A549 (cell line): ENCODE data around the gene FCHO2.

ENCODE experiments used
- CEBPB ChIP-seq, 2 experiments: fragments of >200 bp in 1 of 2; sonication (Bioruptor Twin) in 1 of 2; formaldehyde crosslinking in 1 of 2; IDR thresholded peaks; 2 replicates each; pipeline ENCODE4 v1.6.1; 2012 to 2016
- CHD4 ChIP-seq: fragments of 200-600 bp; sonication (generic); IDR thresholded peaks from 2 replicates; pipeline ENCODE4 v1.6.1; 2016; ENCODE audit warnings: antibody characterized with exemption, mild to moderate bottlenecking, borderline replicate concordance
- ELK1 ChIP-seq: fragments of 150-350 bp; IDR thresholded peaks from 2 replicates; pipeline ENCODE4 v1.6.1; 2014; ENCODE audit warnings: low read depth, mild to moderate bottlenecking, low read length
- ESRRA ChIP-seq: fragments of 150-350 bp; IDR thresholded peaks from 2 replicates; pipeline ENCODE4 v1.6.1; 2014; ENCODE audit warnings: mild to moderate bottlenecking, low read length, borderline replicate concordance
- JUN ChIP-seq, 2 experiments: fragments of >200 bp; sonication (Bioruptor Twin); formaldehyde crosslinking; IDR thresholded peaks; 2 replicates in 1 of 2; 3 replicates in 1 of 2; pipeline ENCODE4 v1.6.1; 2016 to 2017
- TF ChIP-seq, protein P1 (sequence below): fragments of >200 bp; sonication (Bioruptor Twin); formaldehyde crosslinking; IDR thresholded peaks from 3 replicates; pipeline ENCODE4 v1.5.1; 2016

- TF ChIP-seq CHD4, result no peak
- no peak for TF ChIP-seq ELK1
- TF ChIP-seq JUN (IDR thresholded peaks at IDR 0.05), result no peak
- no peak for TF ChIP-seq ESRRA
- TF ChIP-seq, protein P1, sequence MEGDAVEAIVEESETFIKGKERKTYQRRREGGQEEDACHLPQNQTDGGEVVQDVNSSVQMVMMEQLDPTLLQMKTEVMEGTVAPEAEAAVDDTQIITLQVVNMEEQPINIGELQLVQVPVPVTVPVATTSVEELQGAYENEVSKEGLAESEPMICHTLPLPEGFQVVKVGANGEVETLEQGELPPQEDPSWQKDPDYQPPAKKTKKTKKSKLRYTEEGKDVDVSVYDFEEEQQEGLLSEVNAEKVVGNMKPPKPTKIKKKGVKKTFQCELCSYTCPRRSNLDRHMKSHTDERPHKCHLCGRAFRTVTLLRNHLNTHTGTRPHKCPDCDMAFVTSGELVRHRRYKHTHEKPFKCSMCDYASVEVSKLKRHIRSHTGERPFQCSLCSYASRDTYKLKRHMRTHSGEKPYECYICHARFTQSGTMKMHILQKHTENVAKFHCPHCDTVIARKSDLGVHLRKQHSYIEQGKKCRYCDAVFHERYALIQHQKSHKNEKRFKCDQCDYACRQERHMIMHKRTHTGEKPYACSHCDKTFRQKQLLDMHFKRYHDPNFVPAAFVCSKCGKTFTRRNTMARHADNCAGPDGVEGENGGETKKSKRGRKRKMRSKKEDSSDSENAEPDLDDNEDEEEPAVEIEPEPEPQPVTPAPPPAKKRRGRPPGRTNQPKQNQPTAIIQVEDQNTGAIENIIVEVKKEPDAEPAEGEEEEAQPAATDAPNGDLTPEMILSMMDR, result no peak
- TF ChIP-seq CEBPB (IDR thresholded peaks at IDR 0.05), result no peak
Measured at GRCh38 chr5:73132759-73133158, 176.9 kb downstream of the FCHO2 start.
